OCI-M2 (cell line): ENCODE measurements around the gene ADGRE1.

Source experiments
- DNase-seq: peaks from one replicate; lab custom pipeline; 2025; ENCODE audit not compliant: unreplicated experiment; lab: John Stamatoyannopoulos, UW

The ADGRE1 gene

GRCh38 chr19:6876748-6877147 is 10.6 kb upstream of the ADGRE1 start:
- DNase-seq = no peak

GRCh38 chr19:6877766-6878165 is 9.6 kb upstream of the ADGRE1 start:
- DNase-seq = no peak

GRCh38 chr19:6886277-6886897 is 992 bp upstream of the ADGRE1 start:
- DNase-seq = no peak

- DNase-seq = no peak
These were observed 1.6 kb downstream of the ADGRE1 start for GRCh38 chr19:6888967-6889366.

GRCh38 chr19:6890401-6890913 is 3.1 kb downstream of the ADGRE1 start:
- DNase-seq = no peak

GRCh38 chr19:6890938-6891337 is 3.6 kb downstream of the ADGRE1 start:
- DNase-seq = no peak

- no peak for DNase-seq
These were observed 4.5 kb downstream of the ADGRE1 start for GRCh38 chr19:6891761-6892385.

GRCh38 chr19:6894313-6894712 is 6.9 kb downstream of the ADGRE1 start:
- DNase-seq = no peak

- DNase-seq = no peak
These were observed 16.1 kb downstream of the ADGRE1 start for GRCh38 chr19:6903446-6903845.

- DNase-seq = no peak
These were observed 19.2 kb downstream of the ADGRE1 start for GRCh38 chr19:6906559-6907060.

- no peak for DNase-seq
These were observed 24.1 kb downstream of the ADGRE1 start for GRCh38 chr19:6911523-6911922.

GRCh38 chr19:6914321-6914720 is 26.9 kb downstream of the ADGRE1 start:
- DNase-seq = no peak

- DNase-seq = no peak
These were observed 29.6 kb downstream of the ADGRE1 start for GRCh38 chr19:6916952-6917351.

GRCh38 chr19:6925386-6925785 is 38.0 kb downstream of the ADGRE1 start:
- DNase-seq = no peak

- no peak for DNase-seq
These were observed 38.7 kb downstream of the ADGRE1 start for GRCh38 chr19:6925801-6926751.

- no peak for DNase-seq
These were observed 42.8 kb downstream of the ADGRE1 start for GRCh38 chr19:6930190-6930589.

- DNase-seq = no peak
These were observed 47.7 kb downstream of the ADGRE1 start for GRCh38 chr19:6935069-6935468.

GRCh38 chr19:6935618-6936017 is 48.2 kb downstream of the ADGRE1 start:
- no peak for DNase-seq

GRCh38 chr19:6945733-6946132 is 58.4 kb downstream of the ADGRE1 start:
- no peak for DNase-seq

- no peak for DNase-seq
These were observed 60.4 kb downstream of the ADGRE1 start for GRCh38 chr19:6947745-6948144.

GRCh38 chr19:6948884-6949283 is 61.5 kb downstream of the ADGRE1 start:
- DNase-seq = no peak
